Measurements from ENCODE around the gene FAM24A.

FAM24A gene

GRCh38 chr10:122939856-122940543, 29.6 kb downstream of the FAM24A start:
- Histone ChIP-seq H3K27ac (replicated peaks) (no peak overlapping the region), H3K4me3 (replicated peaks; ENCODE audit: insufficient read depth, low read length) (no peak overlapping the region), H3K27me3 (ENCODE audit: insufficient read depth, poor library complexity, severe bottlenecking) (no peaks in the 10 kb centered on the region)
- TF ChIP-seq GABPA (IDR thresholded peaks at IDR 0.05; ENCODE audit: low read depth), result no peak
- no peak for TF ChIP-seq REST (IDR thresholded peaks at IDR 0.05; ENCODE audit: insufficient replicate concordance, low read depth)
- TF ChIP-seq SPI1 (IDR thresholded peaks at IDR 0.05; ENCODE audit: borderline replicate concordance, low read depth), result no peak
- no peak for TF ChIP-seq POLR2AphosphoS5 (IDR thresholded peaks at IDR 0.05; ENCODE audit: low read depth)
- no peak for TF ChIP-seq CTCF (IDR thresholded peaks at IDR 0.05; ENCODE audit: insufficient read depth, low read length)
- DNase-seq (ENCODE audit: low read depth in 1 of 2, low spot score in 1 of 2), result no peak

GRCh38 chr10:122949296-122949695, 38.9 kb downstream of the FAM24A start:
- Histone ChIP-seq H3K27me3 (ENCODE audit: insufficient read depth, poor library complexity, severe bottlenecking) (no peaks in the 10 kb centered on the region), H3K27ac (replicated peaks) (no peak overlapping the region), H3K4me3 (replicated peaks; ENCODE audit: insufficient read depth, low read length) (no peak overlapping the region)
- DNase-seq (ENCODE audit: low read depth in 1 of 2, low spot score in 1 of 2), result no peak
- no peak for TF ChIP-seq GABPA (IDR thresholded peaks at IDR 0.05; ENCODE audit: low read depth)
- no peak for TF ChIP-seq CTCF (IDR thresholded peaks at IDR 0.05; ENCODE audit: insufficient read depth, low read length)
- TF ChIP-seq REST (IDR thresholded peaks at IDR 0.05; ENCODE audit: insufficient replicate concordance, low read depth), result no peak
- TF ChIP-seq POLR2AphosphoS5 (IDR thresholded peaks at IDR 0.05; ENCODE audit: low read depth), result no peak
- TF ChIP-seq SPI1 (IDR thresholded peaks at IDR 0.05; ENCODE audit: borderline replicate concordance, low read depth), result no peak

GRCh38 chr10:122953902-122954730, 43.7 kb downstream of the FAM24A start, which contains the start of gene C10orf88:
C10orf88 (minus strand) TSS chr10:122954227; CDS start chr10:122954178, 49 bp downstream.
- peak; percentile 98 for DNase-seq (ENCODE audit: low read depth in 1 of 2, low spot score in 1 of 2)
- peak within 1 kb of the TSS; percentile 73 for H3K4me3 ChIP-seq (replicated peaks; ENCODE audit: insufficient read depth, low read length)
- peak; percentile 98 for TF ChIP-seq GABPA (IDR thresholded peaks at IDR 0.05; ENCODE audit: low read depth)
- peak; percentile 51 for TF ChIP-seq REST (IDR thresholded peaks at IDR 0.05; ENCODE audit: insufficient replicate concordance, low read depth)
- TF ChIP-seq POLR2AphosphoS5 (IDR thresholded peaks at IDR 0.05; ENCODE audit: low read depth), result peak; percentile 89
- no peak for TF ChIP-seq SPI1 (IDR thresholded peaks at IDR 0.05; ENCODE audit: borderline replicate concordance, low read depth)
- no peak for TF ChIP-seq CTCF (IDR thresholded peaks at IDR 0.05; ENCODE audit: insufficient read depth, low read length)
- peak within 1 kb of the TSS; percentile 91 for H3K27ac ChIP-seq (replicated peaks)
- H3K27me3 ChIP-seq (ENCODE audit: insufficient read depth, poor library complexity, severe bottlenecking), result no peaks in the 10 kb centered on the region

Data from HL-60 (cell line).